Keratinocyte (primary cell): ENCODE measurements around the gene KRTAP12-3. TPM values are rescaled to one million over a fixed set of nuclear protein-coding genes. Genes with fewer than 3 reads are reported as not detected.
"Not testable (repeated sequence)": the region's sequence is repeated elsewhere in the genome, so short reads cannot be mapped to it uniquely, and the experiment has no call there.

ENCODE experiments used
- DNase-seq: peaks from one replicate; pipeline ENCODE4 v3.0.0-alpha.2; 2011; ENCODE audit warnings: low read depth, missing footprints, low spot score
- FAIRE-seq: peaks from 2 replicates; lab custom pipeline; 2011; peaks lifted over from hg19 to GRCh38; lab: Jason Lieb, UNC
- H2AFZ ChIP-seq: 2 replicates; pipeline ENCODE4 v1.6.0; 2012; ENCODE audit warnings: low read length, control low read depth, inconsistent platforms; ENCODE audit not compliant: control insufficient read depth
- H3K27ac ChIP-seq: 2 replicates; pipeline ENCODE4 v1.5.1; 2011; ENCODE audit warnings: low read length; ENCODE audit not compliant: control insufficient read depth, insufficient read depth
- H3K27me3 ChIP-seq: 3 replicates; pipeline ENCODE4 v1.6.0; 2011; ENCODE audit warnings: low read length; ENCODE audit not compliant: control insufficient read depth, insufficient read depth; ENCODE audit errors: extremely low read depth
- H3K36me3 ChIP-seq, 2 experiments: 2 replicates in 1 of 2; 3 replicates in 1 of 2; pipeline ENCODE4 v1.5.1; 2011; ENCODE audit warnings: low read length in 2 of 2, mild to moderate bottlenecking in 1 of 2; ENCODE audit not compliant: control insufficient read depth in 2 of 2, insufficient read depth in 2 of 2; ENCODE audit errors: extremely low read depth in 1 of 2
- H3K4me1 ChIP-seq: 3 replicates; pipeline ENCODE4 v1.5.1; 2011; ENCODE audit warnings: low read length; ENCODE audit not compliant: control insufficient read depth, insufficient read depth; ENCODE audit errors: extremely low read depth
- H3K4me2 ChIP-seq: 3 replicates; pipeline ENCODE4 v1.6.0; 2011; ENCODE audit warnings: low read depth, low read length; ENCODE audit not compliant: control insufficient read depth, insufficient read depth; ENCODE audit errors: extremely low read depth
- H3K4me3 ChIP-seq, 3 experiments: fragments of 200-600 bp in 1 of 3; sonication (generic) in 1 of 3; 2 replicates in 2 of 3; 3 replicates in 1 of 3; pipeline ENCODE4 v1.5.1; 2011 to 2016; ENCODE audit warnings: low read length in 3 of 3, mild to moderate bottlenecking in 3 of 3, control low read depth in 2 of 3, inconsistent platforms in 1 of 3, low read depth in 1 of 3, mixed read lengths in 1 of 3, mixed run types in 1 of 3, moderate library complexity in 1 of 3; ENCODE audit not compliant: control insufficient read depth in 2 of 3, insufficient read depth in 2 of 3; ENCODE audit errors: extremely low read depth in 1 of 3
- H3K79me2 ChIP-seq: 2 replicates; pipeline ENCODE4 v1.6.0; 2012; ENCODE audit warnings: low read length; ENCODE audit not compliant: control insufficient read depth, insufficient read depth
- H3K9ac ChIP-seq: 3 replicates; pipeline ENCODE4 v1.6.0; 2011; ENCODE audit warnings: low read length; ENCODE audit not compliant: control insufficient read depth, insufficient read depth; ENCODE audit errors: extremely low read depth
- H3K9me1 ChIP-seq: 3 replicates; pipeline ENCODE4 v1.6.0; 2011; ENCODE audit warnings: low read length; ENCODE audit not compliant: control insufficient read depth, insufficient read depth; ENCODE audit errors: extremely low read depth
- H3K9me3 ChIP-seq: 2 replicates; pipeline ENCODE4 v1.5.1; 2012; ENCODE audit warnings: low read depth, low read length; ENCODE audit not compliant: control insufficient read depth
- H4K20me1 ChIP-seq: 3 replicates; pipeline ENCODE4 v1.6.0; 2011; ENCODE audit warnings: low read length; ENCODE audit not compliant: control insufficient read depth, insufficient read depth; ENCODE audit errors: extremely low read depth
- EZH2 ChIP-seq: IDR thresholded peaks from one replicate; pipeline ENCODE4 v1.6.1; 2012; ENCODE audit warnings: inconsistent platforms, mild to moderate bottlenecking, low read length, moderate library complexity
- dilution Hi-C: fragments of 300-500 bp; cut with MboI; formaldehyde crosslinking; loops from one replicate; pipeline ENCODE4 v1.7.0; 2020; ENCODE audit warnings: low sequenced_read_pairs; ENCODE audit not compliant: extremely low pct_ligation_motif_present
- polyA plus RNA-seq, 5 experiments: library from polyadenylated mRNA; depleted of rRNA in 3 of 5; stranded (reverse) in 3 of 5; stranded (forward) in 1 of 5; unstranded in 1 of 5; fragments of >200 nt; gene quantifications; 1 replicate in 1 of 5; 2 replicates in 3 of 5; 3 replicates in 1 of 5; pipeline versions ENCODE4 v1.2.1 to v1.2.3, GENCODE V29; 2011 to 2012; ENCODE audit warnings: missing spikeins in 2 of 5, low read depth in 1 of 5, low replicate concordance in 1 of 5
- TF ChIP-seq, protein P1 (sequence below), 3 experiments: IDR thresholded peaks in 1 of 3; conservative IDR thresholded peaks in 1 of 3; optimal IDR thresholded peaks in 1 of 3; 2 replicates in 2 of 3; 3 replicates in 1 of 3; pipeline versions ENCODE3 to v1.5.1; 2011; ENCODE audit warnings: low read length in 3 of 3, mild to moderate bottlenecking in 3 of 3, moderate library complexity in 2 of 3, control low read depth in 1 of 3, inconsistent platforms in 1 of 3; ENCODE audit not compliant: insufficient read depth in 2 of 3; ENCODE audit errors: extremely low read depth in 1 of 3

Gene KRTAP12-3
- polyA plus RNA-seq, 1 donor (not counting 4 experiments of a cell fraction or from before 2014, with no cell fraction given) = not detected

DNA sequence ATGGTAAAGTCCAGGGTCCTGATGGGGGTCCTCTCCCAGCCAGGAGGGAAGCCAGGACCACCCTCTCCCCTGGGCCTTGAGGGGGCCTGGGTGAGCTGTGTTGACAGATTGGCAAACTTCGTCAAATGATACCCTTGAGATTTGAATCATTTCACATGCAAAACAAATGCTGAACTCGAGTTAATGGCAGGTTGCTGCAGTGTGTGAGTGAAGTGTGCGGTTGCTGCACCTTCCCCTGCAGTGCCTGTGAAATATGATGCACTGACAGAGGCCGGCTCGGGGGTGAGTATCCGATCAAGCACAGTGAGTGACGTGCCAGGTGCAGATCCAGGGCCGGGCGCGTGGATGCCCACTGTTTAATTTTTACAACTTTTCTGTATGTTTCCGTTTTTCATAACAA, 29.9 kb downstream of the KRTAP12-3 start:
- dilution Hi-C loops = no loop called here

DNA sequence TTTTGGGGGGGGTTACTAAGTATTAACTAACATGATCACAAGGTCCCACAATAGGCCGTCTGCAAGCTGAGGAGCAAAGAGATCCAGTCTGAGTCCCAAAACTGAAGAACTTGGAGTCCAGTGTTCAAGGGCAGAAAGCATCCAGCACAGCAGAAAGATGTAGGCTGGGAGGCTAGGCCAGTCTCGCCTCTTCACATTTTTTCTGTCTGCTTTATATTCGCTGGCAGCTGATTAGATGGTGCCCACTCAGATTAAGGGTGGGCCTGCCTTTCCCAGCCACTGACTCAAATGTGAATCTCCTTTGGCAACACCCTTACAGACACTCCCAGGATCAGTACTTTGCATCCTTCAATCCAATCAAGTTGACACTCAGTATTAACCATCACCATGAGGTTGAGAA, 32.0 kb downstream of the KRTAP12-3 start:
- H3K9ac ChIP-seq, H3K4me1 ChIP-seq, H3K9me1 ChIP-seq, DNase-seq, H3K9me3 ChIP-seq, H3K36me3 ChIP-seq, H3K79me2 ChIP-seq, dilution Hi-C loops, H3K4me2 ChIP-seq, H2AFZ ChIP-seq, H3K4me3 ChIP-seq, H3K27me3 ChIP-seq, H4K20me1 ChIP-seq, FAIRE-seq, H3K27ac ChIP-seq: not testable (repeated sequence)

More for the DNA sequence above, 29.9 kb downstream of the KRTAP12-3 start:
- Histone ChIP-seq H3K9me1 (no peaks in the 10 kb centered on the region), H3K4me1 (no peaks in the 10 kb centered on the region), H3K27ac (no peak overlapping the region), H3K36me3 (no peaks in the 10 kb centered on the region), H3K27me3 (no peaks in the 10 kb centered on the region), H2AFZ (no peak overlapping the region), H3K9me3 (no peaks in the 10 kb centered on the region), H3K9ac (no peak overlapping the region), H3K79me2 (no peaks in the 10 kb centered on the region), H3K4me2 (no peak overlapping the region), H3K4me3 (no peak overlapping the region), H4K20me1 (no peaks in the 10 kb centered on the region)
- FAIRE-seq (no peak), DNase-seq (no peak)
- no peak for TF ChIP-seq EZH2
- TF ChIP-seq, protein P1, sequence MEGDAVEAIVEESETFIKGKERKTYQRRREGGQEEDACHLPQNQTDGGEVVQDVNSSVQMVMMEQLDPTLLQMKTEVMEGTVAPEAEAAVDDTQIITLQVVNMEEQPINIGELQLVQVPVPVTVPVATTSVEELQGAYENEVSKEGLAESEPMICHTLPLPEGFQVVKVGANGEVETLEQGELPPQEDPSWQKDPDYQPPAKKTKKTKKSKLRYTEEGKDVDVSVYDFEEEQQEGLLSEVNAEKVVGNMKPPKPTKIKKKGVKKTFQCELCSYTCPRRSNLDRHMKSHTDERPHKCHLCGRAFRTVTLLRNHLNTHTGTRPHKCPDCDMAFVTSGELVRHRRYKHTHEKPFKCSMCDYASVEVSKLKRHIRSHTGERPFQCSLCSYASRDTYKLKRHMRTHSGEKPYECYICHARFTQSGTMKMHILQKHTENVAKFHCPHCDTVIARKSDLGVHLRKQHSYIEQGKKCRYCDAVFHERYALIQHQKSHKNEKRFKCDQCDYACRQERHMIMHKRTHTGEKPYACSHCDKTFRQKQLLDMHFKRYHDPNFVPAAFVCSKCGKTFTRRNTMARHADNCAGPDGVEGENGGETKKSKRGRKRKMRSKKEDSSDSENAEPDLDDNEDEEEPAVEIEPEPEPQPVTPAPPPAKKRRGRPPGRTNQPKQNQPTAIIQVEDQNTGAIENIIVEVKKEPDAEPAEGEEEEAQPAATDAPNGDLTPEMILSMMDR (optimal IDR thresholded peaks at IDR 0.05 in 1 of 3, IDR thresholded peaks at IDR 0.05 in 1 of 3, conservative IDR thresholded peaks at IDR 0.05 in 1 of 3; ENCODE audit: extremely low read depth in 1 of 3, insufficient read depth in 2 of 3, low read length in 3 of 3) = no peak

DNA sequence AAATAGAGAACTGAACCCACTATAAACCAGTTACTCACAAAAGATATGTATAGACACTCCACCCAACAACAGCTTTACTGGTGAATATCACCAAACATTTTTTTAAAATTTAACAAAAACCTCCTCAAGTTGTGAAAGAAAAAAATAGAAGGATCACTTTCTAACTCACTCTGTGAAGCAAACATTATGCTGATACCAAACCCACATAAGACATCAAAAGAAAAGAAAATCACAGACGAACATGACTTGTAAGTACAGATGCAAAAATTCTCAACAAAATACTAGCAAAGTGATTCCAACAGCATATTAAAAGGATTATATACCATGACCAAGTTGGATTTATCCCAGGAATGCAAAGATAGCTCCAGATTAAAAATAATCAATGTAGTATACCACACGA, 34.0 kb downstream of the KRTAP12-3 start:
- Histone ChIP-seq H4K20me1 (no peaks in the 10 kb centered on the region), H3K4me3 (no peak overlapping the region), H3K4me2 (no peak overlapping the region), H2AFZ (no peak overlapping the region), H3K27me3 (no peaks in the 10 kb centered on the region), H3K9me3 (no peaks in the 10 kb centered on the region), H3K9ac (no peak overlapping the region), H3K9me1 (no peaks in the 10 kb centered on the region), H3K79me2 (no peaks in the 10 kb centered on the region), H3K4me1 (no peaks in the 10 kb centered on the region), H3K27ac (no peak overlapping the region), H3K36me3 (no peaks in the 10 kb centered on the region)
- no peak for TF ChIP-seq EZH2
- TF ChIP-seq, protein P1 (optimal IDR thresholded peaks at IDR 0.05 in 1 of 3, IDR thresholded peaks at IDR 0.05 in 1 of 3, conservative IDR thresholded peaks at IDR 0.05 in 1 of 3; ENCODE audit: extremely low read depth in 1 of 3, insufficient read depth in 2 of 3, low read length in 3 of 3) = no peak
- dilution Hi-C loops = no loop called here
- FAIRE-seq (no peak), DNase-seq (no peak)
